NCI-H524 treated with DMSO at 0.1 percent for 48 hours (cell line): Measurements from ENCODE around the gene CDC37L1.
"Not testable (repeated sequence)": the region's sequence is repeated elsewhere in the genome, so short reads cannot be mapped to it uniquely, and the experiment has no call there.

Experiments
- DNase-seq: peaks from one replicate; lab custom pipeline; 2025; lab: John Stamatoyannopoulos, UW

Gene CDC37L1

DNA sequence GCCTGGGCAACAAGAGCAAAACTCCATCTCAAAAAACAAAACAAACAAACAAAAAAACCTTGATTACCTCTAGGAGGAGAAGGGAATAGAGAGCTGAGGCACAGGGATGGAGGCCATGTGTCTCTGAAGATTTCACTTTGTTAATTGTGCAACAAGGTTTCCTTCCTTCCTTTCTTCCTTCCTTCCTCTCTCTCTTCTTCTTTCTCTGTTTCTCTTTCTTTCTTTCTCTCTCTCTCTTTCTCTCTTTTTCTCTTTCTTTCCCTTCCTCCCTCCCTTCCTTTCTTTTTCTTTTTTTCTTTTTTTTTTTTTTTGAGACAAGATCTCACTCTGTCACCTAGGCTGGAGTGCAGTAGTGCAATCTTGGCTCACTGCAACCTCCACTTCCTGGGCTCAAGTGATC, 75.2 kb downstream of the CDC37L1 start:
- not testable (repeated sequence) for DNase-seq

DNA sequence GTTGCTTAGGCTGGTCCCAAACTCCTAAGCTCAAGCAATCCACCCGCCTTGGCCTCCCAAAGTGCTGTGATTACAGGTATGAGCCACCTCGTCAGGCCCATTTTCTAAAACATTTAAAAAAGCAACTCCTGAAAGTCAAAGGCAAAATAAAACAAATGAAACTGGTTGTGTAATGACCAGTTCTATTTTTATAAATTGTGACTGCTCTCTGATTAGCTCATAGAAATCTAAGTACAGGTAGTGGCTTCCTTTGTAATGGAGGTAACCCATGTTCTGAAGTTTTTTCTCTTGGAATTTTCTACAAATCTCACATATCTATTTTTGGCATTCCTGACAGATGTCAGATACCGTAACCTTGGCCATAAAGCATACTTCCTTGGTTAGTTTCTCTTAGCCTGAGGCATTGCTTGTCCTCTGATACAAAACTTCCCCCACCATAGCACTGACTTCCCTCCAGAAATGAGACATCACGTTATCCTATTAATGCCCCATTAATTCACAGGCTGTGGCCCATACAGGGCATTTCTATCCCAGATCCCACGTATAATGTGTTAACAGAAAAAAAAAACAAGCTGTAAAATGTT, 75.7 kb downstream of the CDC37L1 start:
- no peak for DNase-seq

DNA sequence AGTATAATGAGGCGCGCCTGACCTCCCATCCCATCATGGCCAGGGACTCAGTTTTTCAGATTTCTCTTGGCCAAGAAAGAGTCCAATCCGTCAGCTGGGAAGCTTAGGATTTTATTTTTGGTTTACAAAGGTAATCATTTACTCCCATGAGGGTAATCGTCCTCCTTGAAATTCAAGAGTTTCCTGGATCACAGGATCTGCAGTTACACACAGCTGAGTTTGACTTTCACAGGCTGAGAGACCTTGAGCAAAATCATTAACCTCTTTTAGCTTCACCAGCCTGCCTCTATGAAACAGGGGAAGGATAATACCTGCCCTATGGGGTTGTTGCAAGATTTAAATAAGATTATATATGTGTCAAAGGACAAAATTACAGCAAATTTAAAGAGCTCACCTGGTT, 77.1 kb downstream of the CDC37L1 start:
- no peak for DNase-seq
